Neural cell (in vitro differentiated cells): Measurements from ENCODE around the gene FPR1.

ENCODE experiments used
- CTCF ChIP-seq: fragments of 450-650 bp; IDR thresholded peaks from 2 replicates; pipeline ENCODE4 v1.5.1; 2014; ENCODE audit warnings: antibody characterized with exemption, mild to moderate bottlenecking, moderate library complexity; ENCODE audit not compliant: poor library complexity, severe bottlenecking
- RAD21 ChIP-seq: fragments of 450-650 bp; conservative IDR thresholded peaks from 2 replicates; pipeline ENCODE4 v1.6.1; 2014; ENCODE audit warnings: antibody characterized with exemption, mild to moderate bottlenecking, moderate library complexity

GRCh38 chr19:51784922-51785690, 33.4 kb upstream of the FPR1 start:
- TF ChIP-seq RAD21: no peak
- no peak for TF ChIP-seq CTCF
